Testis (tissue), 3 donors: ENCODE data around the gene ERICH2. TPM values are rescaled to one million over a fixed set of nuclear protein-coding genes. Genes with fewer than 3 reads are reported as not detected.

ENCODE experiments used
- DNase-seq: peaks from one replicate; pipeline ENCODE4 v3.0.0-alpha.2; 2019
- H3K27ac ChIP-seq, 2 donors: fragments of 200-600 bp; sonication (generic); one replicate each; pipeline ENCODE4 v1.5.1; 2019
- H3K27me3 ChIP-seq: fragments of 200-600 bp; sonication (generic); one replicate; pipeline ENCODE4 v1.5.1; 2019
- H3K36me3 ChIP-seq: fragments of 200-600 bp; sonication (generic); one replicate; pipeline ENCODE4 v1.5.1; 2017; ENCODE audit warnings: low read depth; ENCODE audit errors: missing control alignments
- H3K4me1 ChIP-seq: fragments of 200-600 bp; sonication (generic); one replicate; pipeline ENCODE4 v1.5.1; 2019
- H3K4me3 ChIP-seq, 2 donors: fragments of 200-600 bp; sonication (generic); one replicate each; pipeline ENCODE4 v1.5.1; 2017 to 2019
- H3K9me3 ChIP-seq: fragments of 200-600 bp; sonication (generic); one replicate; pipeline ENCODE4 v1.5.1; 2017
- POLR2A ChIP-seq: fragments of 450-650 bp; IDR thresholded peaks from one replicate; pipeline ENCODE4 v1.6.1; 2017; ENCODE audit warnings: antibody characterized with exemption, mild to moderate bottlenecking, moderate library complexity
- WGBS, 2 donors: methylation state at CpG; one replicate each; pipeline ENCODE4 v1.1.5; 2018; 5-methylcytosine and 5-hydroxymethylcytosine counted together
- intact Hi-C: fragments of 100-400 bp; cut with DNase I; formaldehyde crosslinking; loops from one replicate; pipeline ENCODE4 v1.15.1; 2023; ENCODE audit warnings: low total_unique reads
- polyA plus RNA-seq: library from polyadenylated mRNA; stranded (reverse); fragments of 350-450 nt; fragmentation: Illumina TruSeq; extraction: RNeasy Lipid Tissue Mini Kit (QIAGEN cat#74804); gene quantifications from one replicate; pipeline ENCODE4 v1.2.3, GENCODE V29; 2014; ENCODE audit warnings: low read depth, low replicate concordance; ENCODE audit not compliant: insufficient read depth
- total RNA-seq, 2 donors: library from RNA; depleted of rRNA; stranded (reverse); fragments of >200 nt; gene quantifications; one replicate each; pipeline ENCODE4 v1.2.3, GENCODE V29; 2016
- TF ChIP-seq, protein P1 (sequence below), 3 experiments: fragments of 450-650 bp in 2 of 3; fragments of 200-600 bp in 1 of 3; sonication (generic) in 1 of 3; IDR thresholded peaks; one replicate each; pipeline ENCODE4 v1.5.1; 2016 to 2019; ENCODE audit warnings: antibody characterized with exemption in 3 of 3, mild to moderate bottlenecking in 2 of 3, moderate library complexity in 1 of 3

ERICH2 gene
- total and polyA plus RNA-seq, 3 donors from 2014 or later: 36.5 to 126 (median 78.8) TPM

DNA sequence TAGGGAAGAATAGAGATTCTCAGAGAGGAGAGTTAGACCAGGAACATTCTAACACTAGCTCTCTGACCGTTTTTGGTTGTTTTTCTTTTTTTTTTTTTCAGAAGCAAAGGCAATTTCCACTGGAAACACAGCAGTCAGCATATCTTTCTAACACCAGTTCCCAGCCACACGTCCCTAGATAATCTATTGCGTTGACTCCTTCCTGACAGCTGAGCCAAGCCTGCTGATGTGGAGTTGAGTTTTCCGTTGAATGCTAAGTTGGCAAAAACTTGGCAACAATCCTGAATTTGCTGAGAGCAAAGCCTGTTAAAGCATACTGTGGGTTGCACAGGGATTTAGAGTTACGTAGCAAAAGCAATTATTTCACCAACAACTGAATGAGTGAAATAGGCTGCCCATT lies 65.8 kb downstream of the ERICH2 start:
- H3K4me3 ChIP-seq: no peak overlapping the region
- H3K9me3 ChIP-seq: no peaks in the 10 kb centered on the region
- 35 to 50% methylated on average over 5 of the region's 5 CpGs for WGBS, 2 donors
- DNase-seq: peak; percentile 77
- no peaks in the 10 kb centered on the region for H3K27me3 ChIP-seq
- H3K27ac ChIP-seq: peak overlapping the region in 1 of 2 donors; percentile 22
- no peaks in the 10 kb centered on the region for H3K36me3 ChIP-seq
- TF ChIP-seq, protein P1, sequence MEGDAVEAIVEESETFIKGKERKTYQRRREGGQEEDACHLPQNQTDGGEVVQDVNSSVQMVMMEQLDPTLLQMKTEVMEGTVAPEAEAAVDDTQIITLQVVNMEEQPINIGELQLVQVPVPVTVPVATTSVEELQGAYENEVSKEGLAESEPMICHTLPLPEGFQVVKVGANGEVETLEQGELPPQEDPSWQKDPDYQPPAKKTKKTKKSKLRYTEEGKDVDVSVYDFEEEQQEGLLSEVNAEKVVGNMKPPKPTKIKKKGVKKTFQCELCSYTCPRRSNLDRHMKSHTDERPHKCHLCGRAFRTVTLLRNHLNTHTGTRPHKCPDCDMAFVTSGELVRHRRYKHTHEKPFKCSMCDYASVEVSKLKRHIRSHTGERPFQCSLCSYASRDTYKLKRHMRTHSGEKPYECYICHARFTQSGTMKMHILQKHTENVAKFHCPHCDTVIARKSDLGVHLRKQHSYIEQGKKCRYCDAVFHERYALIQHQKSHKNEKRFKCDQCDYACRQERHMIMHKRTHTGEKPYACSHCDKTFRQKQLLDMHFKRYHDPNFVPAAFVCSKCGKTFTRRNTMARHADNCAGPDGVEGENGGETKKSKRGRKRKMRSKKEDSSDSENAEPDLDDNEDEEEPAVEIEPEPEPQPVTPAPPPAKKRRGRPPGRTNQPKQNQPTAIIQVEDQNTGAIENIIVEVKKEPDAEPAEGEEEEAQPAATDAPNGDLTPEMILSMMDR (IDR thresholded peaks at IDR 0.05): no peak
- intact Hi-C loops: no loop called here
- H3K4me1 ChIP-seq: peaks cover 20% of the 10 kb centered on the region

DNA sequence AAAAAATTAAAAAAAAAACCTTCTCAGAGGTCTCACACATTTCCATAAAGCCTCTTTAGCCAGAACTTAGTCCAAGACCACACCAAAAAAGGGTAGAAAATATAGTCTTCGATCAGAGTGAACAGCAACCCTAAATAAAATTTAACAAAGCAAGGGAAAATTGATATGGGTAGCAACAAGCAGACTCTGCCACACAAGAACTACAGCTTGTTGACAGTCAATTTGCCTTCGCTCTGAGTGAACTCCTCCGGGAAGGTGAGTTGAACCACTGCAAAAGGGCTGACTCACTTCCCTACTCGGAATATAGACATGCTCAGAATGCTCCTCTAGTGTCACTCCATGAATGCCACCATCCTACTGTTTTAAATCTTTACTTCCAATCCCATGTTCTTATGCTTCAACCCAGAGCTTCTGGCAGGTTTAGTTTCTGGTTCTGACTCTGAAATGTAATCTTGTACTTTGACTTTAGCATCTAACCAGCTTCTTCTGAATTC lies 70.6 kb downstream of the ERICH2 start:
- Histone ChIP-seq H3K9me3 (no peaks in the 10 kb centered on the region), H3K27ac (no peak overlapping the region), H3K4me1 (peaks cover 14% of the 10 kb centered on the region), H3K4me3 (no peak overlapping the region), H3K36me3 (no peaks in the 10 kb centered on the region), H3K27me3 (no peaks in the 10 kb centered on the region)
- intact Hi-C loops: no loop called here
- TF ChIP-seq, protein P1 (IDR thresholded peaks at IDR 0.05): no peak
- TF ChIP-seq POLR2A: no peak
- WGBS, 2 donors: 83 to 86% methylated on average over 4 of the region's 4 CpGs
- no peak for DNase-seq

DNA sequence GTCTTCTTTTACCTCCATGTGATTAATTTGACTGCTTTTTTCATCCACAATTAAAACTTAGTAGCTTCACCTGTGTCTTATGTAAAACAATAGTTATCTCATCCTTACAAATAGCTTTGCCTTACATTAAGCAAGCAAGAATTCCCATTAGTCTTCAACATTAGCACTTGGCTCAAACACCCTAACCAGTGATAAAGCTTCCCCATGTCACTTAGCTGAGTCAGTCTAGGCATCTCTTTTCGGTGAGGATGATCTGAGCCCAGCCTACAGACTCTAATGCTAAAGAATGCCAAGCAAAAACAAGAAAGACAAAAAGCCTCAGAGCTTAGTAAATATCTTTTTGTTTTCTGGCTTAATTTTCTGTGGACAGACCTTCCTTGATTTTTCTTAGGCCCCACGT lies 72.6 kb downstream of the ERICH2 start:
- Histone ChIP-seq H3K4me3 (no peak overlapping the region), H3K36me3 (no peaks in the 10 kb centered on the region), H3K27me3 (no peaks in the 10 kb centered on the region), H3K27ac (no peak overlapping the region), H3K9me3 (no peaks in the 10 kb centered on the region), H3K4me1 (peaks cover 10% of the 10 kb centered on the region)
- 76 to 82% methylated on average over 2 of the region's 2 CpGs for WGBS, 2 donors
- DNase-seq: no peak
- TF ChIP-seq, protein P1 (IDR thresholded peaks at IDR 0.05): no peak
- TF ChIP-seq POLR2A: no peak
- intact Hi-C loops: no loop called here

DNA sequence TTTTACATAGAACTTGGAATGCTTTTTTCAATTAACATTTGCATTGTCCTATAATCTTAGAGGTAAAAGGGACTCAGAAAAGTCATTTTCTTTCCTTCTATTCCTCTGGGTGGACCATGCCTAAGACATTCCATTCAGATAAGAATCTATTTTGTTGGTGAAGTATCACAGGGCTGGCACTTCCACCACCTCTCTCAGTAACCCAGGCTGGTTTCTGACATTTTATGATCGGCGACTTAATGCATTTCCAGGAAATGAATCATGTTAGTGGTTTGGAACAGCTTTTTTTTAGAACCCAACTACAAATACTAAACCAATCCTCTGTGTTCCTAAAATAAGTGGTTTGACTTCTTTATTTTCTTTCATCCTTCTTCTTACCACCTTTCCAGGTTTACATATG lies 73.5 kb downstream of the ERICH2 start:
- no peak for DNase-seq
- TF ChIP-seq, protein P1 (IDR thresholded peaks at IDR 0.05): no peak
- no peak for TF ChIP-seq POLR2A
- intact Hi-C loops: no loop called here
- Histone ChIP-seq H3K27ac (no peak overlapping the region), H3K4me3 (no peak overlapping the region), H3K9me3 (no peaks in the 10 kb centered on the region), H3K36me3 (no peaks in the 10 kb centered on the region), H3K4me1 (peaks cover 3% of the 10 kb centered on the region), H3K27me3 (no peaks in the 10 kb centered on the region)
- whole genome bisulfite sequencing, 2 donors: 70 to 91% methylated on average over 2 of the region's 2 CpGs

DNA sequence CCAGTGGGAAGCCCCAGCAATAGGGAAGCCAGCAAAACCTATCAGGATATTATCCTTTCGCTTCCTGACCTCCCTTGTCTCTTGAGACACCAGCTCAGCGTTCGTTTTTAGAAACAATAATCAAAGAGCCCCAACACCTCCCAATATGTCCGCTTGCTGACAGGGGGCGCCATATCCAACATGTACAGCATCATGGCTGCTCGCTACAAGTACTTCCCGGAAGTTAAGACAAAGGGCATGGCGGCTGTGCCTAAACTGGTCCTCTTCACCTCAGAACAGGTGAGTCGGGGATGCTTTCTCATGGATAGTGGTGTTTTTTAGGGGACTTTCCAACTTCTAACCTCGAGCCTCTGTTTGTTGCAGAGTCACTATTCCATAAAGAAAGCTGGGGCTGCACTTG lies 75.2 kb downstream of the ERICH2 start:
- Histone ChIP-seq H3K27me3 (no peaks in the 10 kb centered on the region), H3K4me1 (no peaks in the 10 kb centered on the region), H3K36me3 (no peaks in the 10 kb centered on the region), H3K9me3 (no peaks in the 10 kb centered on the region), H3K4me3 (peak overlapping the region; percentile 2 to 4), H3K27ac (no peak overlapping the region)
- WGBS, 2 donors: 66 to 77% methylated on average over 10 of the region's 10 CpGs
- intact Hi-C loops: no loop called here
- no peak for TF ChIP-seq POLR2A
- TF ChIP-seq, protein P1 (IDR thresholded peaks at IDR 0.05): no peak
- DNase-seq: peak; percentile 71
